Loucy (cell line): ENCODE results near the gene GCK.

Experiments used
- H2AFZ ChIP-seq: fragments of 200-600 bp; sonication (generic); 2 replicates; pipeline ENCODE4 v1.6.0; 2016; ENCODE audit warnings: antibody characterized with exemption, mild to moderate bottlenecking, low read length, moderate library complexity
- H3F3A ChIP-seq: fragments of 200-600 bp; 2 replicates; pipeline ENCODE4 v1.6.0; 2016; ENCODE audit warnings: antibody characterized with exemption, low read depth, mild to moderate bottlenecking
- H3K27me3 ChIP-seq: fragments of 200-600 bp; sonication (generic); 2 replicates; pipeline ENCODE4 v1.6.1; 2014; ENCODE audit warnings: low read length, mild to moderate bottlenecking; ENCODE audit not compliant: insufficient read depth, poor library complexity, severe bottlenecking
- H3K36me3 ChIP-seq: fragments of 200-600 bp; sonication (generic); 2 replicates; pipeline ENCODE4 v1.6.1; 2016; ENCODE audit warnings: low read length; ENCODE audit not compliant: insufficient read depth
- H3K4me1 ChIP-seq: fragments of 200-600 bp; sonication (generic); 2 replicates; pipeline ENCODE4 v1.5.1; 2014; ENCODE audit warnings: low read length, mild to moderate bottlenecking; ENCODE audit not compliant: insufficient read depth, poor library complexity, severe bottlenecking
- H3K4me2 ChIP-seq: fragments of 200-600 bp; sonication (generic); 2 replicates; pipeline ENCODE4 v1.6.0; 2014; ENCODE audit warnings: antibody characterized with exemption, low read length, low read depth, mild to moderate bottlenecking; ENCODE audit not compliant: poor library complexity, severe bottlenecking
- H3K4me3 ChIP-seq: fragments of 200-600 bp; sonication (generic); 2 replicates; pipeline ENCODE4 v1.5.1; 2014; ENCODE audit warnings: low read length, mild to moderate bottlenecking, mixed read lengths; ENCODE audit not compliant: poor library complexity, severe bottlenecking
- H3K79me2 ChIP-seq: fragments of 200-600 bp; sonication (generic); 2 replicates; pipeline ENCODE4 v1.6.1; 2014; ENCODE audit warnings: low read length; ENCODE audit not compliant: insufficient read depth
- H3K9ac ChIP-seq: fragments of 200-600 bp; sonication (generic); 2 replicates; pipeline ENCODE4 v1.6.0; 2014; ENCODE audit warnings: mild to moderate bottlenecking, low read depth, low read length, moderate library complexity; ENCODE audit not compliant: poor library complexity, severe bottlenecking
- H3K9me2 ChIP-seq: fragments of 200-600 bp; sonication (generic); replicated peaks from 2 replicates; pipeline ENCODE4 v1.6.1; 2016; ENCODE audit warnings: low read depth, low read length, mixed read lengths
- H3K9me3 ChIP-seq: fragments of 200-600 bp; sonication (generic); 2 replicates; pipeline ENCODE4 v1.6.1; 2014; ENCODE audit warnings: mild to moderate bottlenecking, antibody characterized with exemption, low read length, low read depth; ENCODE audit not compliant: insufficient read depth
- H4K20me1 ChIP-seq: fragments of 200-600 bp; sonication (generic); 2 replicates; pipeline ENCODE4 v1.6.0; 2014; ENCODE audit warnings: antibody characterized with exemption, low read length, mild to moderate bottlenecking; ENCODE audit not compliant: insufficient read depth, poor library complexity, severe bottlenecking
- EZH2phosphoT487 ChIP-seq: fragments of 200-600 bp; IDR thresholded peaks from 2 replicates; pipeline ENCODE4 v1.6.1; 2018; ENCODE audit warnings: antibody characterized with exemption, mild to moderate bottlenecking, moderate library complexity, borderline replicate concordance
- TF ChIP-seq, protein P1 (sequence below): fragments of 200-600 bp; sonication (generic); conservative IDR thresholded peaks from 2 replicates; pipeline ENCODE4 v1.5.1; 2014; ENCODE audit warnings: mild to moderate bottlenecking, antibody characterized with exemption, low read length

Gene GCK

DNA sequence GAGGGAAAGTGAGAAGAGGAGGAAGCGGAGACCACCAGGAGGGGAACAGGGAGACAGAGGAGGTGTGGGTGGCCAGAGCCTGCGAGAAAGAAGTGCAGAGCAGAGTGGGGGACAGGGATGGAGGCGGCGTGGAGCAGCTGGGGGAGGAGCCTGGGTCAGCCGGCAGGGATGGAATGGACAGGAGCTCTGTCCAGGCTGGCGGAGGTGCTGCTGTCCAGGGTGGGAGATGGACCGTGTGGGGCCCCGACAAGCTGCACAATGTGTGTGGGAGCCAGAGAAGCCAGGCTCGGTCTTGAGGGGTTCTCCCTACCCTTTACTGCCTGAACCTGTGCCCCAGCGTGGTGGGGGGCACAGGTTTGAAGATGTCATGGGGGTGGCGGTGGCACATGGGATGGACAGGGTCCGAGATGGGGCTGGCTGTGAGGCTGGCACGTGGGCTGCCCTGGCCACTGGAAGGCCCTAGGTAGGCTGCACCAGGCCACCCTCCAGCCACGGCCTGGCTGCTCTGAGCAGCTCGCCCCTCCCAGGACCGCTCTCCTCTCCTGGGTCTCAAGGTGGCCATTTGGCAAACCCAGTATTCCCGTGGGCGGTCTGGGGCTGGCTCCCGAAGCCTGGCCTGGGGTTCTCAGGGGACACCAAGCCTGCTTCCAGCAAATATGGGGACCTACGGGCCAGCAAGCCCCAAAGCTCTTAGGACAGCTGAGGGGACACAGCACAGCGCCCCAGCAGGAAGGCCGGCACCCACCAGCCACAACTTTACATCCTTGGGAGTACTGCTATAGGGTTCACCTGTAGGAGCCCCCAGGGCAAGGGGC is 43.9 kb upstream of the GCK start:
- H3K27me3 ChIP-seq, result no peaks in the 10 kb centered on the region
- TF ChIP-seq EZH2phosphoT487, result no peak
- TF ChIP-seq, protein P1, sequence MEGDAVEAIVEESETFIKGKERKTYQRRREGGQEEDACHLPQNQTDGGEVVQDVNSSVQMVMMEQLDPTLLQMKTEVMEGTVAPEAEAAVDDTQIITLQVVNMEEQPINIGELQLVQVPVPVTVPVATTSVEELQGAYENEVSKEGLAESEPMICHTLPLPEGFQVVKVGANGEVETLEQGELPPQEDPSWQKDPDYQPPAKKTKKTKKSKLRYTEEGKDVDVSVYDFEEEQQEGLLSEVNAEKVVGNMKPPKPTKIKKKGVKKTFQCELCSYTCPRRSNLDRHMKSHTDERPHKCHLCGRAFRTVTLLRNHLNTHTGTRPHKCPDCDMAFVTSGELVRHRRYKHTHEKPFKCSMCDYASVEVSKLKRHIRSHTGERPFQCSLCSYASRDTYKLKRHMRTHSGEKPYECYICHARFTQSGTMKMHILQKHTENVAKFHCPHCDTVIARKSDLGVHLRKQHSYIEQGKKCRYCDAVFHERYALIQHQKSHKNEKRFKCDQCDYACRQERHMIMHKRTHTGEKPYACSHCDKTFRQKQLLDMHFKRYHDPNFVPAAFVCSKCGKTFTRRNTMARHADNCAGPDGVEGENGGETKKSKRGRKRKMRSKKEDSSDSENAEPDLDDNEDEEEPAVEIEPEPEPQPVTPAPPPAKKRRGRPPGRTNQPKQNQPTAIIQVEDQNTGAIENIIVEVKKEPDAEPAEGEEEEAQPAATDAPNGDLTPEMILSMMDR, result no peak
- no peak overlapping the region for H3K4me2 ChIP-seq
- H3K9me3 ChIP-seq, result no peaks in the 10 kb centered on the region
- no peaks in the 10 kb centered on the region for H3F3A ChIP-seq
- no peaks in the 10 kb centered on the region for H4K20me1 ChIP-seq
- H3K36me3 ChIP-seq, result no peaks in the 10 kb centered on the region
- no peaks in the 10 kb centered on the region for H3K9me2 ChIP-seq
- H2AFZ ChIP-seq, result no peak overlapping the region
- H3K4me3 ChIP-seq, result no peak overlapping the region
- no peak overlapping the region for H3K9ac ChIP-seq
- H3K79me2 ChIP-seq, result no peaks in the 10 kb centered on the region
- no peaks in the 10 kb centered on the region for H3K4me1 ChIP-seq

DNA sequence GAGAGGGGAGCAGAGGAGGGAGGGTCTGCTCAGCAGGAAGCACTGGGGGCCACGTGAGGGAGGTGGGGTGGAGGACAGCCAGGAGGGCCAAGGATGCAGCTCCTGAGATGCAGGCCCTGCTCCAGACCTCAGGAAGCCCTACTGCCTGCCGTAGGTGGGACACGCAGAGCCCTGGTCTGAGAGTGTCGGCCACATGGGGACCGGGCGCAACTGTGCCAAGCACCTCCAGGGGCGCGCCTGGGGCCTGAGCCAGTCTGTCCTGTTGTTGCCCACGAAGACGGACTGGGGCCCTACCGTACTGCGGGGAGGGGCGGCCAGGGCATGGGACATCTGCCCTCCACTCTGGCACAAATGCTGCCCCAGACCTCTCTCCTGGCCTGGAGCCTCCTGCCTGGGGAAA is 43.2 kb upstream of the GCK start:
- no peak overlapping the region for H3K4me3 ChIP-seq

GRCh38 chr7:44231088-44231487 is 41.8 kb upstream of the GCK start:
- no peaks in the 10 kb centered on the region for H3K4me1 ChIP-seq
- no peaks in the 10 kb centered on the region for H3K9me2 ChIP-seq
- no peaks in the 10 kb centered on the region for H3F3A ChIP-seq
- no peak overlapping the region for H2AFZ ChIP-seq
- no peak for TF ChIP-seq EZH2phosphoT487
- TF ChIP-seq, protein P1, result no peak
- no peaks in the 10 kb centered on the region for H3K9me3 ChIP-seq
- no peaks in the 10 kb centered on the region for H3K36me3 ChIP-seq
- no peaks in the 10 kb centered on the region for H3K79me2 ChIP-seq
- no peaks in the 10 kb centered on the region for H3K27me3 ChIP-seq
- H3K4me2 ChIP-seq, result no peak overlapping the region
- H3K9ac ChIP-seq, result no peak overlapping the region
- no peak overlapping the region for H3K4me3 ChIP-seq
- no peaks in the 10 kb centered on the region for H4K20me1 ChIP-seq

More for the DNA sequence above, 43.2 kb upstream of the GCK start:
- TF ChIP-seq, protein P1, result no peak
- no peak for TF ChIP-seq EZH2phosphoT487
- Histone ChIP-seq H3F3A (no peaks in the 10 kb centered on the region), H2AFZ (no peak overlapping the region), H3K9ac (no peak overlapping the region), H3K4me2 (no peak overlapping the region), H4K20me1 (no peaks in the 10 kb centered on the region), H3K36me3 (no peaks in the 10 kb centered on the region), H3K9me2 (no peaks in the 10 kb centered on the region), H3K79me2 (no peaks in the 10 kb centered on the region), H3K9me3 (no peaks in the 10 kb centered on the region), H3K27me3 (no peaks in the 10 kb centered on the region), H3K4me1 (no peaks in the 10 kb centered on the region)
